Gastroesophageal sphincter (tissue), 4 donors: ENCODE results near the gene PPARG. TPM values are rescaled to one million over a fixed set of nuclear protein-coding genes. Genes with fewer than 3 reads are reported as not detected.

Source experiments
- ATAC-seq: fragments of 150-250 bp; one replicate; pipeline ENCODE4 v1.9.1; 2016; ENCODE audit warnings: mild to moderate bottlenecking, moderate library complexity
- H3K27ac ChIP-seq, 4 donors: fragments of 200-600 bp; sonication (generic) in 3 of 4; 1 replicate in 3 of 4; 2 replicates in 1 of 4; pipeline ENCODE4 v1.5.1; 2016 to 2019
- H3K27me3 ChIP-seq: fragments of 200-600 bp; sonication (generic); one replicate; pipeline ENCODE4 v1.5.1; 2019
- H3K36me3 ChIP-seq, 2 donors: fragments of 200-600 bp; sonication (generic); one replicate each; pipeline ENCODE4 v1.5.1; 2019; ENCODE audit warnings: control low read depth in 1 of 2
- H3K4me1 ChIP-seq, 3 donors: fragments of 200-600 bp; sonication (generic); 1 replicate in 2 of 3; 2 replicates in 1 of 3; pipeline ENCODE4 v1.5.1; 2016 to 2019; ENCODE audit warnings: control low read depth in 2 of 3
- H3K4me3 ChIP-seq, 2 donors: fragments of 200-600 bp; sonication (generic); one replicate each; pipeline ENCODE4 v1.5.1; 2019; ENCODE audit warnings: mild to moderate bottlenecking in 1 of 2, moderate library complexity in 1 of 2
- H3K9me3 ChIP-seq, 3 donors: fragments of 200-600 bp; sonication (generic); one replicate each; pipeline ENCODE4 v1.5.1; 2017 to 2019; ENCODE audit warnings: control low read depth in 2 of 3
- EP300 ChIP-seq: sonication (generic); formaldehyde crosslinking; IDR thresholded peaks from one replicate; pipeline ENCODE4 v1.6.1; 2017; ENCODE audit warnings: antibody characterized with exemption, mild to moderate bottlenecking
- POLR2A ChIP-seq, 2 donors: fragments of 450-650 bp; IDR thresholded peaks; one replicate each; pipeline ENCODE4 v1.6.1; 2017; ENCODE audit warnings: antibody characterized with exemption in 2 of 2, mild to moderate bottlenecking in 2 of 2, moderate library complexity in 1 of 2
- POLR2AphosphoS5 ChIP-seq: sonication (generic); formaldehyde crosslinking; IDR thresholded peaks from one replicate; pipeline ENCODE4 v1.6.1; 2017; ENCODE audit warnings: antibody characterized with exemption
- WGBS, 2 donors: methylation state at CpG; one replicate each; pipeline ENCODE4 v1.1.5; 2018; ENCODE audit warnings: low coverage in 1 of 2; 5-methylcytosine and 5-hydroxymethylcytosine counted together
- total RNA-seq, 4 donors: library from RNA; depleted of rRNA; stranded (reverse); fragments of >200 nt; gene quantifications; one replicate each; pipeline ENCODE4 v1.1.0, GENCODE V29; 2016
- TF ChIP-seq, protein P1 (sequence below), 4 experiments: fragments of 200-600 bp in 2 of 4; fragments of 450-650 bp in 2 of 4; sonication (generic) in 1 of 4; IDR thresholded peaks; one replicate each; pipeline ENCODE4 v1.5.1; 2017 to 2019; ENCODE audit warnings: antibody characterized with exemption in 4 of 4, mild to moderate bottlenecking in 2 of 4, moderate library complexity in 2 of 4

Gene PPARG
- total RNA-seq, 4 donors from 2014 or later, result 3.9 to 14.9 (median 9.3) TPM

DNA sequence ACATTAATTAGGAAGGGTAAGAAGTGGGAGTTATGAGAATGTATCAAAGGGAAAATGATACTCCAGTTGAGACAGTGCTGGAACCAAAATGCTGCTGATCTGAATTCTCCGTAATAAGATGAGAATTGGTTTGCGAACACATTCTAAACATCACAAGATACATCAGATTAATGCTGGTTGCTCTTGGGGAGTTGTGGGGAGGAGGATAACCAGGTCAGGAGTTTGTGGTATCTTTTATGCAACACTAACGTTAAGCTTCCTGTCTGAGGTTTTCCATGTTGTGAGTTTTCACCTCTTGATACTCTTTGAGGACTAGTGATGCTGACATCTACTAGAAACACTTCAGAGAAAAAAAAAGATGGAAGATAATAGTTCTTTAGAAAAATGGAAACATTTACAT, 47.2 kb downstream of the PPARG start:
- WGBS, 2 donors, result 65 to 80% methylated on average over 3 of the region's 3 CpGs
- H3K27ac ChIP-seq, result no peak overlapping the region
- no peak for TF ChIP-seq POLR2AphosphoS5
- TF ChIP-seq EP300, result no peak
- no peak for TF ChIP-seq POLR2A (IDR thresholded peaks at IDR 0.05)
- TF ChIP-seq, protein P1, sequence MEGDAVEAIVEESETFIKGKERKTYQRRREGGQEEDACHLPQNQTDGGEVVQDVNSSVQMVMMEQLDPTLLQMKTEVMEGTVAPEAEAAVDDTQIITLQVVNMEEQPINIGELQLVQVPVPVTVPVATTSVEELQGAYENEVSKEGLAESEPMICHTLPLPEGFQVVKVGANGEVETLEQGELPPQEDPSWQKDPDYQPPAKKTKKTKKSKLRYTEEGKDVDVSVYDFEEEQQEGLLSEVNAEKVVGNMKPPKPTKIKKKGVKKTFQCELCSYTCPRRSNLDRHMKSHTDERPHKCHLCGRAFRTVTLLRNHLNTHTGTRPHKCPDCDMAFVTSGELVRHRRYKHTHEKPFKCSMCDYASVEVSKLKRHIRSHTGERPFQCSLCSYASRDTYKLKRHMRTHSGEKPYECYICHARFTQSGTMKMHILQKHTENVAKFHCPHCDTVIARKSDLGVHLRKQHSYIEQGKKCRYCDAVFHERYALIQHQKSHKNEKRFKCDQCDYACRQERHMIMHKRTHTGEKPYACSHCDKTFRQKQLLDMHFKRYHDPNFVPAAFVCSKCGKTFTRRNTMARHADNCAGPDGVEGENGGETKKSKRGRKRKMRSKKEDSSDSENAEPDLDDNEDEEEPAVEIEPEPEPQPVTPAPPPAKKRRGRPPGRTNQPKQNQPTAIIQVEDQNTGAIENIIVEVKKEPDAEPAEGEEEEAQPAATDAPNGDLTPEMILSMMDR (IDR thresholded peaks at IDR 0.05), result no peak

DNA sequence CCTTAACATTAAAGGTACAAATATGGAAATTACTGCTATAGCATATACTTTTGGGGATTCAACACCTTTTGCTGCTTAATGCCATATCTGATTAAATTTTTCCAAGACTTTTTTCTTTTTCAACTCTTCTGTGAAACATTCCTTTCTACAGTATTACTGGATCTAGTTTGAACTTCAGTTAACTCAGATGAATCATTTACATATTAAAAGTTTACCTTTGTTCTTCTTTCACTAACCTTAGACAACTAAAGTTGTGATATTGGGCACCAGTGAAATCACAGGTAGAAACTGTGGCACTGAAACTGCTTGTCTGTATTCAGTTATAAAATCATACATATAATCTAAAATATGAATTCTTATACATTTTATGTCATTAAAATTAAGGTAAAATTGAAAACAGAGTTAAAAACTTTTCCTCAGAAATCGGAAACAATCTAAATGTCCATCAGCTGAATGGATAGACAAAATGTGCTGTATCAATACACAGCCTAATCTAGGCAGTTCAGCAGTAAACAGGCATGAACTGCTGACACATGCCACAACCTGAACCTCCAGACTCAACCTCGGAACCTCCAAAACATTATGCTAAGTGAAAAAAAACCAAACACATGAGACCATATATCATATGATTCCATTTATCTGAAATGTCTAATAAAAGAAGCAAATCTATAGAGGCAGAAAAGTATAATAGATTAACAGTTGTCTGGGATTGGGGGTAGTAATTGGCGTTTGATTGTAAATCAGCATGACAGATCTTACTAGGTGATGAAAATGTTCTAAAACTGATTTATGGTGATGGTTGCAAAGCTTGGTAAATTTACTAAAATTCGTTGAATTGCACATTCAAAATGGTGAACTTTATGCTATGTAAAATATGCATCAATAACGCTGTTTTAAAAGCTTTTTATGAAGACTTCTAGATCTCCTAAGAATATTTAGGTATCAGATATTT, 50.0 kb downstream of the PPARG start:
- no peaks in the 10 kb centered on the region for H3K4me1 ChIP-seq
- TF ChIP-seq EP300 (no peak), POLR2AphosphoS5 (no peak), POLR2A (IDR thresholded peaks at IDR 0.05) (no peak)
- TF ChIP-seq, protein P1 (IDR thresholded peaks at IDR 0.05), result no peak
- H3K9me3 ChIP-seq, result no peaks in the 10 kb centered on the region
- no peaks in the 10 kb centered on the region for H3K36me3 ChIP-seq
- peaks cover 6% of the 10 kb centered on the region for H3K27me3 ChIP-seq
- no peak for ATAC-seq
- H3K4me3 ChIP-seq, result no peak overlapping the region
- WGBS, 2 donors, result 79 to 88% methylated on average over 5 of the region's 5 CpGs
- no peak overlapping the region for H3K27ac ChIP-seq

More for the DNA sequence above, 47.2 kb downstream of the PPARG start:
- Histone ChIP-seq H3K36me3 (no peaks in the 10 kb centered on the region), H3K9me3 (no peaks in the 10 kb centered on the region), H3K4me3 (no peak overlapping the region), H3K27me3 (peaks cover 6% of the 10 kb centered on the region), H3K4me1 (no peaks in the 10 kb centered on the region)
- ATAC-seq, result no peak

DNA sequence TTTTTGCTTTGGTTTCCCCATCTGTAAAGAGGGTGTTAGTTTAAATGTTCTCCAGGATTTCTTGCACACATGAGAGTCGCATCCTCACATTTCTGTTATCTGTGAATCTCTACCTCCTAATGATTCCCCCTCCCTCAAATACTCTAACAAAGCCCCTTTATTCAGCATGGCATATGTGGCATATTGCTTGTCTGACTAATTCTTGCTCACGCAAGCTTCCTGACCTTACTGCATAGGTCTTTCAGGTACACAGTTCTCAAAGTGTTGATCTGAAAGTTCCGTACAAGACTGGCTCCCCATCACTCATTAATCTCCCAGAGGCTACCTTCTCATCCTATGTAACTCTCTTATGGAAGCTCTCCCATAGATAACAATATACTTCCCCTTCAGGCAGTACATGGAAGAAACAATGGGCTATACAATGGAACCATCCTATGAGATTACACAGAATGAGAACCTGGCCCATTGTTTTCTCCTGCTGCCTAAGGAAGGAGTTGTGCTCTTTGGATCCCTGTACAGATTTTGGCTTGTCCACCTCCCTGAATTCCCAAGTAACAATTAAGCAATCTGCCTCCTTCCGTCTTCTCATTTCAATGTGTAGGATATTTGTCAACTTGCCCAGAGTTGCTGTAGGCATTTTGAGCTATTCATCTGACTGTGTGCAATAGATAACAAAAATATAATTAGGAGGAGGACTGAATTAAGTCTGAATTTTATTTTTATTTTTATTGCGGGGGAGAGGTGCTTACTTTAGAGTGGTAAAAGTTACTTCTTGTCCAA, 51.0 kb downstream of the PPARG start:
- Histone ChIP-seq H3K36me3 (no peaks in the 10 kb centered on the region), H3K4me1 (no peaks in the 10 kb centered on the region), H3K27ac (no peak overlapping the region), H3K4me3 (no peak overlapping the region), H3K27me3 (peaks cover 6% of the 10 kb centered on the region), H3K9me3 (no peaks in the 10 kb centered on the region)
- WGBS, 2 donors, result 75 to 88% methylated on average over 3 to 5 of the region's 5 CpGs
- TF ChIP-seq EP300, result no peak
- no peak for TF ChIP-seq POLR2A (IDR thresholded peaks at IDR 0.05)
- TF ChIP-seq, protein P1 (IDR thresholded peaks at IDR 0.05), result no peak
- no peak for TF ChIP-seq POLR2AphosphoS5
- ATAC-seq, result no peak

DNA sequence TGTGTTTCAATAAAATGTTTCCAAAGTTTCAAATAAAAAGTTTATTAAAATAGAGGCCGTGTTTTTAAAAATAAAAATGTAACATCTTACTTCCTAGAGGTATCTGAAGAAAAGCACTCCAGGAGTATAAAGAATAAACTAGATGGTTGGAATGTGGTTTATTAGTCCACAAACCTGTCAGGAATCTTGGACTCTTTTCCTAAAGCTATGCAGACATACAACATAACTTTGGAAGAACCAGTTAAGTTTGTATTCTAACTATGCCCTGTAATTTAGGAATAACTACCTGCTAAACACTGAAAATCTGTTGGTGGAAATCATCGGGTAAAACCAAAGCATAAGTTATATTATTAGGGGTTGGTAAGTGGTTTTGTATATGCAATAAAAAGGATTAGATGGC, 51.6 kb downstream of the PPARG start:
- H3K36me3 ChIP-seq, result no peaks in the 10 kb centered on the region
- no peak overlapping the region for H3K4me3 ChIP-seq
- H3K4me1 ChIP-seq, result no peaks in the 10 kb centered on the region
- no peak for ATAC-seq
- no peaks in the 10 kb centered on the region for H3K9me3 ChIP-seq
- 65% methylated on average over 2 of the region's 2 CpGs; no CpG with 5 or more reads in 1 of the 2 donors for WGBS, 2 donors
- H3K27ac ChIP-seq, result no peak overlapping the region
- TF ChIP-seq EP300, result no peak
- no peak for TF ChIP-seq POLR2A (IDR thresholded peaks at IDR 0.05)
- no peak for TF ChIP-seq POLR2AphosphoS5
- TF ChIP-seq, protein P1 (IDR thresholded peaks at IDR 0.05), result no peak
- peaks cover 6% of the 10 kb centered on the region for H3K27me3 ChIP-seq
